Heart left ventricle (tissue), 16 donors: ENCODE data around the gene HOMER1. TPM values are rescaled to one million over a fixed set of nuclear protein-coding genes. Genes with fewer than 3 reads are reported as not detected.
"Not testable (repeated sequence)": the region's sequence is repeated elsewhere in the genome, so short reads cannot be mapped to it uniquely, and the experiment has no call there.

Experiments used
- ATAC-seq, 4 donors: fragments of 200-7000 bp; cut with Tn5 transposase; one replicate each; pipeline ENCODE4 v1.9.1; 2020 to 2022; ENCODE audit warnings: moderate library complexity in 4 of 4, mild to moderate bottlenecking in 3 of 4, moderate number of reproducible peaks in 1 of 4
- DNase-seq, 5 donors: peaks; one replicate each; pipeline ENCODE4 v3.0.0-alpha.2; 2020
- H3K27ac ChIP-seq, 12 donors: fragments of 200-600 bp; sonication (generic) in 4 of 12; one replicate each; pipeline versions ENCODE4 v1.5.0 to v1.8.0; 2016 to 2022; ENCODE audit warnings: mild to moderate bottlenecking in 2 of 12
- H3K27me3 ChIP-seq, 9 donors: fragments of 200-600 bp; sonication (generic) in 2 of 9; one replicate each; pipeline versions ENCODE4 v1.5.1 to v1.8.0; 2016 to 2022; ENCODE audit warnings: mild to moderate bottlenecking in 3 of 9
- H3K36me3 ChIP-seq, 9 donors: fragments of 200-600 bp; sonication (generic) in 2 of 9; one replicate each; pipeline versions ENCODE4 v1.5.0 to v1.8.0; 2018 to 2022; ENCODE audit warnings: mild to moderate bottlenecking in 2 of 9
- H3K4me1 ChIP-seq, 12 donors: fragments of 200-600 bp; sonication (generic) in 4 of 12; one replicate each; pipeline versions ENCODE4 v1.5.0 to v1.8.0; 2016 to 2022; ENCODE audit warnings: mild to moderate bottlenecking in 3 of 12
- H3K4me3 ChIP-seq, 12 donors: fragments of 200-600 bp; sonication (generic) in 4 of 12; one replicate each; pipeline versions ENCODE4 v1.5.0 to v1.8.0; 2017 to 2022; ENCODE audit warnings: mild to moderate bottlenecking in 9 of 12, moderate library complexity in 4 of 12
- H3K9me3 ChIP-seq, 12 donors: fragments of 200-600 bp; sonication (generic) in 4 of 12; one replicate each; pipeline versions ENCODE4 v1.5.0 to v1.8.0; 2016 to 2022; ENCODE audit warnings: mild to moderate bottlenecking in 1 of 12
- CTCF ChIP-seq, 12 donors: fragments of 200-600 bp; sonication (generic) in 4 of 12; IDR thresholded peaks; one replicate each; pipeline versions ENCODE4 v1.5.0 to v1.8.0; 2018 to 2022; ENCODE audit warnings: antibody characterized with exemption in 12 of 12, mild to moderate bottlenecking in 5 of 12
- POLR2A ChIP-seq, 2 donors: fragments of 450-650 bp; IDR thresholded peaks; one replicate each; pipeline ENCODE4 v1.6.1; 2017; ENCODE audit warnings: antibody characterized with exemption in 2 of 2, mild to moderate bottlenecking in 2 of 2, moderate library complexity in 2 of 2
- WGBS, 4 donors: extraction: QIAGEN DNeasy Blood & Tissue Kit in 2 of 4; methylation state at CpG; one replicate each; pipeline versions ENCODE4 v1.1.5 to v1.1.7; 2013 to 2018; 5-methylcytosine and 5-hydroxymethylcytosine counted together
- intact Hi-C, 10 donors: fragments of 100-400 bp; cut with DNase I; formaldehyde crosslinking; loops; one replicate each; pipeline versions ENCODE4 v1.11.1 to v1.14.2; 2022
- polyA plus RNA-seq, 2 donors: library from polyadenylated mRNA; stranded (reverse); fragments of 200-250 nt; gene quantifications; one replicate each; pipeline ENCODE4 v1.2.3, GENCODE V29; 2013
- total RNA-seq, 9 donors: library from RNA; depleted of rRNA in 2 of 9; stranded (reverse); fragments of >200 nt in 2 of 9; fragmentation: NEBNext Ultra II Directional in 3 of 9; extraction: Animal tissue kit (Norgen Biotek cat#: 25700) in 3 of 9; gene quantifications; one replicate each; pipeline versions ENCODE4 v1.1.0 to v1.2.4, GENCODE V29; 2016 to 2023
- donor health status: ischemic (EF 13 %, LVEDD 7.1; RV severe dilation, severe dysfunction).
- donor health status: healthy with polysubstance abuse.
- donor health status: DM: no; HTN: yes; CAD: no.
- donor health status: DM: no; HTN: no; CAD: no.
- donor health status: ischemic (EF 25% LVEDD 6.9; RV normal size, moderate dysfunction).
- donor health status: ischemic (EF 25% LVEDD 5.7; RV mildly dilated, moderate dysfunction).
- donor health status: healthy.
- donor health status: DM: yes; HTN: yes; CAD: no.
- donor health status: ischemic (EF 35%, LVEDD 5.7; RV mildly dilated, moderate dysfunction).
- donor health status: nonischemic (EF 11% LVEDD 7.7; RV severe dilation, severe dysfunction).
- donor health status: DM: yes; HTN: yes; CAD: no.
- donor health status: PGD.
- donor health status: ischemic (EF 29% LVEDD 5.4; RV normal size, mild dysfunction).
- donor health status: nonischemic (EF 23%, LVEDD 6.1; RV moderate dilation, normal function).

HOMER1 gene
- total and polyA plus RNA-seq, 11 donors: 12.1 to 83.5 (median 51.0) TPM

GRCh38 chr5:79396265-79396664, 117.7 kb downstream of the HOMER1 start:
- peaks cover 0 to 54% (median 9%) of the 10 kb centered on the region in 9 donors for H3K36me3 ChIP-seq
- no peaks in the 10 kb centered on the region for H3K9me3 ChIP-seq
- ATAC-seq (no peak), DNase-seq (no peak)
- peaks cover 0 to 6% (median 0%) of the 10 kb centered on the region in 12 donors for H3K4me1 ChIP-seq
- no peak overlapping the region for H3K4me3 ChIP-seq
- intact Hi-C loops: no loop called here
- TF ChIP-seq CTCF (IDR thresholded peaks at IDR 0.05): no peak
- no peak for TF ChIP-seq POLR2A (IDR thresholded peaks at IDR 0.05)
- no peaks in the 10 kb centered on the region for H3K27me3 ChIP-seq
- H3K27ac ChIP-seq: no peak overlapping the region

- Histone ChIP-seq H3K27ac (no peak overlapping the region), H3K4me1 (peaks cover 0 to 6% (median 0%) of the 10 kb centered on the region in 12 donors), H3K9me3 (no peaks in the 10 kb centered on the region), H3K27me3 (no peaks in the 10 kb centered on the region), H3K36me3 (peaks cover 0 to 49% (median 9%) of the 10 kb centered on the region in 9 donors), H3K4me3 (no peak overlapping the region)
- intact Hi-C loops: no loop called here
- 55 to 76% (median 66%) methylated on average over 3 of the region's 3 CpGs for WGBS, 4 donors
- no peak for TF ChIP-seq POLR2A (IDR thresholded peaks at IDR 0.05)
- TF ChIP-seq CTCF (IDR thresholded peaks at IDR 0.05): no peak
- DNase-seq (no peak), ATAC-seq (no peak)
Measured at GRCh38 chr5:79395296-79395695, 118.6 kb downstream of the HOMER1 start.

GRCh38 chr5:79392776-79393175, 121.2 kb downstream of the HOMER1 start:
- DNase-seq: no peak
- H3K27ac ChIP-seq: no peak overlapping the region
- WGBS, 4 donors: 73 to 85% (median 78%) methylated on average over 2 of the region's 2 CpGs
- no peaks in the 10 kb centered on the region for H3K9me3 ChIP-seq
- TF ChIP-seq POLR2A (IDR thresholded peaks at IDR 0.05): no peak
- TF ChIP-seq CTCF (IDR thresholded peaks at IDR 0.05): no peak
- ATAC-seq: no peak
- H3K27me3 ChIP-seq: no peaks in the 10 kb centered on the region
- no peak overlapping the region for H3K4me3 ChIP-seq
- peaks cover 0 to 6% (median 0%) of the 10 kb centered on the region in 12 donors for H3K4me1 ChIP-seq
- H3K36me3 ChIP-seq: peaks cover 0 to 55% (median 9%) of the 10 kb centered on the region in 9 donors
- intact Hi-C loops: no loop called here

- H3K27ac ChIP-seq: no peak overlapping the region
- H3K4me3 ChIP-seq: no peak overlapping the region
- no peaks in the 10 kb centered on the region for H3K27me3 ChIP-seq
- intact Hi-C loops: no loop called here
- 81 to 97% (median 96%) methylated on average over 1 of the region's 1 CpG for WGBS, 4 donors
- no peaks in the 10 kb centered on the region for H3K4me1 ChIP-seq
- peaks cover 0 to 22% (median 10%) of the 10 kb centered on the region in 12 donors for H3K9me3 ChIP-seq
- no peak for ATAC-seq
- peaks cover 0 to 13% (median 0%) of the 10 kb centered on the region in 9 donors for H3K36me3 ChIP-seq
- no peak for DNase-seq
- no peak for TF ChIP-seq CTCF (IDR thresholded peaks at IDR 0.05)
- no peak for TF ChIP-seq POLR2A (IDR thresholded peaks at IDR 0.05)
Measured at GRCh38 chr5:79386679-79387078, 127.3 kb downstream of the HOMER1 start.

- ATAC-seq, H3K4me1 ChIP-seq, intact Hi-C loops, DNase-seq, H3K27ac ChIP-seq, H3K27me3 ChIP-seq, H3K4me3 ChIP-seq: not testable (repeated sequence)
- Histone ChIP-seq H3K9me3 (peaks cover 0 to 30% (median 16%) of the 10 kb centered on the region in 12 donors), H3K36me3 (peaks cover 0 to 16% (median 0%) of the 10 kb centered on the region in 9 donors)
Measured at GRCh38 chr5:79385126-79385525, 128.8 kb downstream of the HOMER1 start.
